HG03039 (cell line): ENCODE results near the gene EXOC8.
A peak's percentile ranks its signal among the peaks of the same experiment; 100 is the strongest.

Experiments
- ATAC-seq: cut with Tn5 transposase; IDR thresholded peaks from one replicate; pipeline ENCODE4 v1.9.1; 2021; ENCODE audit warnings: mild to moderate bottlenecking, moderate library complexity; ENCODE audit not compliant: unreplicated experiment

The EXOC8 gene

GRCh38 chr1:231317306-231318014, 20.2 kb downstream of the EXOC8 start:
- no peak for ATAC-seq

GRCh38 chr1:231315887-231316286, 21.8 kb downstream of the EXOC8 start:
- ATAC-seq = peak; percentile 89

- no peak for ATAC-seq
Observed at GRCh38 chr1:231313661-231314060, 24.0 kb downstream of the EXOC8 start.

GRCh38 chr1:231312432-231312788, 25.2 kb downstream of the EXOC8 start:
- no peak for ATAC-seq

GRCh38 chr1:231311720-231312431, 25.8 kb downstream of the EXOC8 start:
- no peak for ATAC-seq

- ATAC-seq = no peak
Observed at GRCh38 chr1:231310391-231310934, 27.2 kb downstream of the EXOC8 start.

- no peak for ATAC-seq
Observed at GRCh38 chr1:231301990-231302389, 35.7 kb downstream of the EXOC8 start.

GRCh38 chr1:231295938-231296337, 41.7 kb downstream of the EXOC8 start:
- no peak for ATAC-seq

GRCh38 chr1:231286603-231287002, 51.0 kb downstream of the EXOC8 start:
- ATAC-seq = no peak

GRCh38 chr1:231284441-231284840, 53.2 kb downstream of the EXOC8 start:
- no peak for ATAC-seq
